OCI-LY3 (cell line): Measurements from ENCODE around the gene RTN4R.

ENCODE experiments used
- H2AFZ ChIP-seq: fragments of 200-600, 300-600 bp; shearing (Covaris generic); 2 replicates; pipeline ENCODE4 v1.6.0; 2014; ENCODE audit warnings: antibody characterized with exemption, low read depth, low read length
- H3K27ac ChIP-seq: fragments of 200-600, 300-600 bp; sonication (generic); 2 replicates; pipeline ENCODE4 v1.5.1; 2014; ENCODE audit warnings: mild to moderate bottlenecking, low read length, moderate library complexity, mixed read lengths
- H3K27me3 ChIP-seq: fragments of 200-600, 300-600 bp; sonication (generic); 2 replicates; pipeline ENCODE4 v1.6.1; 2014; ENCODE audit warnings: low read depth, low read length, mixed read lengths
- H3K36me3 ChIP-seq: fragments of 200-600, 300-600 bp; sonication (generic); replicated peaks from 2 replicates; pipeline ENCODE3; 2014; ENCODE audit warnings: low read depth, low read length, mixed read lengths
- H3K4me1 ChIP-seq: fragments of 300-600, 200-600 bp; sonication (generic); 2 replicates; pipeline ENCODE4 v1.6.1; 2014; ENCODE audit warnings: low read length, mixed read lengths
- H3K4me2 ChIP-seq: fragments of 200-600, 300-600 bp; sonication (generic); 2 replicates; pipeline ENCODE4 v1.6.1; 2014; ENCODE audit warnings: low read length, mixed read lengths
- H3K4me3 ChIP-seq: fragments of 300-600, 200-600 bp; sonication (generic); 2 replicates; pipeline ENCODE4 v1.5.1; 2014; ENCODE audit warnings: antibody characterized with exemption, mild to moderate bottlenecking, low read length, moderate library complexity
- H3K79me2 ChIP-seq: fragments of 300-600, 200-600 bp; shearing (Covaris generic); 2 replicates; pipeline ENCODE4 v1.6.1; 2014; ENCODE audit warnings: mild to moderate bottlenecking, low read length, mixed read lengths
- H3K9ac ChIP-seq: fragments of 300-600, 200-600 bp; shearing (Covaris generic); 2 replicates; pipeline ENCODE4 v1.6.0; 2014; ENCODE audit warnings: mild to moderate bottlenecking, low read length, moderate library complexity
- H3K9me3 ChIP-seq: fragments of 200-600, 300-600 bp; shearing (Covaris generic); 2 replicates; pipeline ENCODE4 v1.6.1; 2014; ENCODE audit warnings: low read length, mixed read lengths; ENCODE audit not compliant: insufficient read depth
- H4K20me1 ChIP-seq: fragments of 200-600, 300-600 bp; sonication (generic); 2 replicates; pipeline ENCODE4 v1.6.1; 2016; ENCODE audit warnings: low read length, mixed read lengths; ENCODE audit not compliant: insufficient read depth
- EZH2phosphoT487 ChIP-seq: fragments of 200-600 bp; shearing (Covaris generic); IDR thresholded peaks from 2 replicates; pipeline ENCODE4 v1.6.1; 2018; ENCODE audit warnings: antibody characterized with exemption, mixed run types, low read depth
- TF ChIP-seq, protein P1 (sequence below): fragments of 200-600, 300-600 bp; sonication (generic); IDR thresholded peaks from 2 replicates; pipeline ENCODE4 v1.5.1; 2014; ENCODE audit warnings: antibody characterized with exemption, low read length, low read depth

The RTN4R gene

DNA sequence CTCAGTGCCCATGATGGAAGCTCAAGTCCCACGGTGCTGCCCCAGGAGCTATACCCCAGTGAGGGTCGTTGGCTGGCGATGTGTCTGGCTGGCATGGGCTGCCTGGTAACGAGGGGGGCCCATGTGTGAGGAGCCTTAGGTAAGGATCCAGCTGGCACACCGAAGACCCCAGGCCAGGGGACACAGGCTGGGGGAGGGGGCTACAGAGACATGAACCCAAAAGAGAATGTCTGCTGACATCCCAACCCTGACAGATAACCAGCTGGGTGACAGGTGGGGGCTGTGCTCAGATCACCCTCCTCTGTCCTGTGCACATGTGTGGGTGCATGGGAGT lies 39.2 kb downstream of the RTN4R start:
- no peak overlapping the region for H3K4me2 ChIP-seq
- no peaks in the 10 kb centered on the region for H3K9me3 ChIP-seq
- peaks cover 29% of the 10 kb centered on the region for H3K27me3 ChIP-seq
- TF ChIP-seq EZH2phosphoT487 = no peak
- TF ChIP-seq, protein P1, sequence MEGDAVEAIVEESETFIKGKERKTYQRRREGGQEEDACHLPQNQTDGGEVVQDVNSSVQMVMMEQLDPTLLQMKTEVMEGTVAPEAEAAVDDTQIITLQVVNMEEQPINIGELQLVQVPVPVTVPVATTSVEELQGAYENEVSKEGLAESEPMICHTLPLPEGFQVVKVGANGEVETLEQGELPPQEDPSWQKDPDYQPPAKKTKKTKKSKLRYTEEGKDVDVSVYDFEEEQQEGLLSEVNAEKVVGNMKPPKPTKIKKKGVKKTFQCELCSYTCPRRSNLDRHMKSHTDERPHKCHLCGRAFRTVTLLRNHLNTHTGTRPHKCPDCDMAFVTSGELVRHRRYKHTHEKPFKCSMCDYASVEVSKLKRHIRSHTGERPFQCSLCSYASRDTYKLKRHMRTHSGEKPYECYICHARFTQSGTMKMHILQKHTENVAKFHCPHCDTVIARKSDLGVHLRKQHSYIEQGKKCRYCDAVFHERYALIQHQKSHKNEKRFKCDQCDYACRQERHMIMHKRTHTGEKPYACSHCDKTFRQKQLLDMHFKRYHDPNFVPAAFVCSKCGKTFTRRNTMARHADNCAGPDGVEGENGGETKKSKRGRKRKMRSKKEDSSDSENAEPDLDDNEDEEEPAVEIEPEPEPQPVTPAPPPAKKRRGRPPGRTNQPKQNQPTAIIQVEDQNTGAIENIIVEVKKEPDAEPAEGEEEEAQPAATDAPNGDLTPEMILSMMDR = no peak
- no peaks in the 10 kb centered on the region for H3K4me1 ChIP-seq
- no peaks in the 10 kb centered on the region for H3K36me3 ChIP-seq
- no peaks in the 10 kb centered on the region for H3K79me2 ChIP-seq
- no peak overlapping the region for H3K4me3 ChIP-seq
- H2AFZ ChIP-seq = no peak overlapping the region
- H3K9ac ChIP-seq = no peak overlapping the region
- no peaks in the 10 kb centered on the region for H4K20me1 ChIP-seq
- H3K27ac ChIP-seq = no peak overlapping the region

DNA sequence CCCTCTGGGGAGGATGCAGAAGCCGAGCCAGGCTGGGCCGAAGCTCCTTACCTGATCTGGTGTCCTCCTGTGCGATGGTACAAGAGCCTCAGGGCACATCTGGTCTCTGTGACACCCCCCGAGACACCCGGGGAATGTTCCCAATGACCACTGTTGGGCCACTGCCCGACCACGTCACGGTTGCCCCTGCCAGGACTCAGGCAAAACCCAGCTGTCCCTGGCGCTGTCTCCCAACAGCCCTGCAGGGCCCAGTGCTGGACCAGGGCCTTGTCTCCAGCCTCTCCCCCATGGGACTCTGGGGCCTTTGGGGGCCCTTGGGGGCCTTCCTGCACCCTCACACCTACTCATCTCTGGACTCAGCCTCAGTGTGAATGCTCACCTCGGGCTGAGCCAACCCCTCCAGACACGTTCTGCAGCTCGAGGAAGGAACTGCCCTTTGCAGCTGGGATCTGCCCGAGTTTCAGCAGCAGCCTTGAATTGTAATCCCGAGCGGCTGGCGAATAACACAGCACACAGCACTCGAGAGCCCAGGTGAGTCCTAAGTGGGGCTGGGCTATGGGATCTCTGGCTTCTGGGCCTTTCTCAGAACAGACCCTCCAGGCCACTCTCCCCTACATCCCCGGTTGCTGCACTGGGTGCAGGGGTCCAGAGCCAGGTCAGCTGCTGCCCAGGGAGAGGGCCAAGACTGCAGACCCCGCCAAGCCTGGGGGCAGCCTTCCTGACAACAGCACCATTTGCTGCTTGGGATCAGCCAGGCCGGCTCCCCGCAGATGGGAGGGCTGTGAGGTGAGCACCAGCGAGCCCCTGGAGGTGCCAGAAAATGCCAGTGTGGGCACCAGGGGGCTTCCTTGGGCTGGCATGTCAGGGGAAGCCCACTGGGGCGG lies 39.8 kb downstream of the RTN4R start:
- Histone ChIP-seq H3K27me3 (peaks cover 29% of the 10 kb centered on the region), H3K27ac (no peak overlapping the region), H3K9ac (no peak overlapping the region), H3K4me3 (no peak overlapping the region), H4K20me1 (no peaks in the 10 kb centered on the region), H3K9me3 (no peaks in the 10 kb centered on the region), H2AFZ (no peak overlapping the region), H3K4me2 (no peak overlapping the region), H3K4me1 (no peaks in the 10 kb centered on the region), H3K36me3 (no peaks in the 10 kb centered on the region), H3K79me2 (no peaks in the 10 kb centered on the region)
- TF ChIP-seq EZH2phosphoT487 = no peak
- TF ChIP-seq, protein P1 = no peak

DNA sequence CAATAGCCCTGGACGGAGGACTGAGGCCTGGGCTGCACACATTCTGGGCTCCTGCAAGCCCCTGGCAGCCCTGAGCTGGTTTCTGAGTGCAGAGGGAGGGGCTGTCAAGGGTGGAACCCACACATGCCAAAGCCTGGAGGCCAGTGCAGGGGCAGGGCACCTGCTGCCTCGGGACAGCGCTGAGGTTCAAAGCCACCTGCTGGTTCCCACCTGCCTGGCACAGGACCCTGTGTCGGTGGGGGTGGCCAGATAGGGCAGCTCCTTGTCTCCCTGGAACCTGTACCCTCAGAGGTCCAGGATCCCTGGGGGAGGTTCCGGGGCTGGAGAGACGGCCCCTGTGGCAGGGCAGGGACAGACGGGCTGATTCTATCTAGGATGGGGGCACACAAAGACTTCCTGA lies 40.8 kb downstream of the RTN4R start:
- TF ChIP-seq, protein P1 = no peak
- TF ChIP-seq EZH2phosphoT487 = no peak
- Histone ChIP-seq H3K9me3 (no peaks in the 10 kb centered on the region), H3K36me3 (no peaks in the 10 kb centered on the region), H2AFZ (no peak overlapping the region), H3K9ac (no peak overlapping the region), H3K27me3 (peaks cover 29% of the 10 kb centered on the region), H3K27ac (no peak overlapping the region), H3K4me2 (no peak overlapping the region), H3K4me3 (no peak overlapping the region), H3K79me2 (no peaks in the 10 kb centered on the region), H3K4me1 (no peaks in the 10 kb centered on the region), H4K20me1 (no peaks in the 10 kb centered on the region)

DNA sequence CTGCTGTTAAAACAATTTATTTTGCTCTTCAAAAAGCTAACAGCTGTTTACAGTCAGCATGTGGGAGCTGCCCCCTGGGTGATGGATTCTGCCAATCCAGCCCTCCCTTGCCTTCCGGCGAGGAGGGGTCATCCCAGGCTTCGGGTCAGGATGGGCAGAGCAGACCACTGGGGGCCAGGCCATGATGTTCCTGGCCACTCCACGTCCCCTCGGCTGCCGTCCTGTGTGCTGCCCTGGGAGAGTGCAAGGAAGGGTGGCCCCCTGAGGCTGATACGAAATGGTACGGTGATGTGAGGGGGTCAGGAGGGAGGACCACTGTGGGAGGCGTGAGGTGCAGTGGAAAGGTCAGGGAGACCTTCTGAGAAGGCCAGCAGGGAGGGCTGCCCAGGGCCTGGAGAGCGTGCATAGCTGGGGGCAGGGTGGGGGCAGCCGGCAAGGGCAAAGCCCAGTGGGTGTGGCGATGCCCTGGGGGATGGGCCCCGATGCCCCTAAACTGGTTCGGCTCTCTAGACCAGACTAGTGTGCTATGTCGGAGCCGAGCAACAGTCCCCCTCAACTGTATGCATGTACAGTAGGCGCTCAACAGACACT lies 41.3 kb downstream of the RTN4R start:
- Histone ChIP-seq H3K4me3 (no peak overlapping the region), H2AFZ (no peak overlapping the region), H3K9ac (no peak overlapping the region), H4K20me1 (no peaks in the 10 kb centered on the region), H3K27me3 (peaks cover 29% of the 10 kb centered on the region), H3K4me2 (no peak overlapping the region), H3K27ac (no peak overlapping the region), H3K36me3 (no peaks in the 10 kb centered on the region), H3K4me1 (no peaks in the 10 kb centered on the region), H3K9me3 (no peaks in the 10 kb centered on the region), H3K79me2 (no peaks in the 10 kb centered on the region)
- TF ChIP-seq EZH2phosphoT487 = no peak
- TF ChIP-seq, protein P1 = no peak
